ENCODE measurements around the gene NAT10.
"Not testable (repeated sequence)": the region's sequence is repeated elsewhere in the genome, so short reads cannot be mapped to it uniquely, and the experiment has no call there.

Gene NAT10

DNA sequence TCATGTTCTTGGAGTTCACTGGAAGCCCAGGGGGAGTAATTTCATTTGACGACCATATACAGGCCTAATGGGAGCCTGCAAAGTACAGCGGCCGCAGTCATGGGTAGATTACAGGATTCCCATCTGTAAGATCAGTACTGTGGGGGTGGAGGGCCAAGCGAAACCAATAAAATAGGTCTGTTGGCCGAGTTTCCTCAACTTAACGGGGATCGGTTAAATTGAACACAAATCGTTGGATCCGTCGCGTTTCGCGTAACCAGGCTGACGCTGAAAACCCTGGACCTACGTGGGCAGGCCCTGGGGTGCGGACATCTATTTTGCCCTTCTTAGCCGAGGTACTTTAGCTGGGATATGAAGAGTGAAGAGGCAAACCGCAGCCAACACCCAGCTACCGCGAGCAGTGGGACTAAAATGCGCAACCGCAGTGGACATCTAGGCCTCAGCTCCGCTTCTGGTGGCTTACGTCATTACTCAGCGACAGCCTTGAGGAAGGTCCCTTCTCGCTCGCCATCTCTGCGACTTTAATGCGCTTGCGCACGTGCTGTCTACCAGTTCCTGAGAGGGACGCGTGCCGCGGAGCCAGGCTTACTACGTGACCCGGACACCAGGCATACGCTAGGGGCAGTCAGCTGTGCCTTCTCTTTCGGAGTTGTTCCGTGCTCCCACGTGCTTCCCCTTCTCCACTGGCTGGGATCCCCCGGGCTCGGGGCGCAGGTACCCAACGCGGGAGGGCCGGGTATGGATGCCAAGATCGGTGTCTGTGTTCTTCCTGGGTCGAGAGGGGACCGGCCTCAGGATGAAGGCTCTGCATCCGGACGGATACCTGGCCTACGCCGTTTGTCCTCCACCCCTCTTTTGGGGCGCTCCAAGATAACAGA lies at the start of gene NAT10:
Gene NAT10, plus strand, starts transcription at position 551 of the 878 bp plus-strand sequence. CDS start 2,597 bp downstream, outside the sequence.
- peak; percentile 87 for DNase-seq

DNA sequence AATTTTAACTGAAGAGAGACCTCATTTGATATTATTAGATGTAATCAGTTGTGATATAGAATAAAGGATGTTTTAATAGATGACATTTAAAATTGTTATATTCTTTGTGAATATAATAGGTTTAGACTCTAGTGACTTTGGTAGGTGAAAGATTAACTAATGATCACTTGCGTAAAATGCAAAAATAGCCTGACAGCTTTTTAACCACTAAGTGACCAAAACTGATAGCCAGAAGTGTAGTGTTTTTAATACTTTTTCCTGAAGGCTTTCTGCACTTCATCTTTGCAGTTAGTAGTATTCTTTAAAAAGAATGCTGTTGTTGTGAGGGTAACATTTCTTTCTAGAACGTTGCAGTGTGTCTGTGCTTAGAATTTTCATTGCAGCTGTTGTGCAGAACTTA lies 48.8 kb upstream of the NAT10 start:
- DNase-seq = no peak

DNA sequence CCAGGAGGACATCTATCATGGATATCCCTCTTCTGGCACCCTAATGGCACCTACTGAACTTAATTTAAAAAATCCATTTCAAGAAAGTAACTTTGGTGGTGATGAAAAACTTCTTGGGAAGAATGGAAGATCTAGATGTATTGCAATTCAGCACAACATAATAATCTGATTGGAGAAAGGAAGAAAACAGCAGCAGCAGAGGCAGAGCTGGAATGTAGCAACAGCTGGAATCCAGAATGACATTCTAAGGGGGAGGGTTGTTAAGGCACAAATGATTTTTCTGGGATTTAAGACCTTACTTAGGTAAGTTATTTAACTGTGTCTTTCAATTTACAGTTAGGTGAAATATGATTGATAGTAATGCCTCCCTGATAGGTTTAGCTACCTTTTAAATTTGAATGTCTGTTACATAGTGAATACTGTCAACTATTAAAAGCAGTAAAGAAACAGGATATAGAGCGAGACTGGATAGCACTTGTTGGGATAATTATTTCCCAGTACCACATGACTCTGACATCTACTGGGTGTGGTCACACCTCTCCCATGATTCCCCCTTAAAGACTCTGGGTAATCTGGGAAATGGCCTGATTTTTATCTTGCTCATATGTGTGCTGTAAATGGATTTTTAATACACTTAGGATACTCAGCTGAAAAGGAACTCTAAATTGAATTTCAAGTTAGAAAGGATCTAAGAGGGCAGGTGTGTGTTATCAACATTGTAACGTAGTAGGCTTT lies 42.2 kb upstream of the NAT10 start:
- DNase-seq = no peak

DNA sequence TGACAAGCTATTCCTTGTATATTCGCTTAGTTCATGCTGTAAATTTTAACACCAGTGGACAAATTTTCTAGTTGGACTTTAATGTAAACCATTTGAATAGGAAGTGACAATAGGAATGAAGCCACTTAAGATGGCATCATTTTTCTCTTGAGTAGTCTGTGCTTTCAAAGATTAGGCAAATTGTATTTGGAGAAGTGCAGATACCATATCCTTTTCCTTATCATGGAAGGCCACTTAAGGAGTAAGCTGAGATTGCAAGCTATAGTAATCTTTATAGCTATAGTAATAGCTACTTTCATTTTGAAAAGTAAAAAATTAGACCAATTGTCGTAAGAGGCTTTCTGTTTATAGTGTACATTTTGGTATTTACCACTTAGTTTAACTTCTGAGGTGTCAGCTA lies 41.1 kb upstream of the NAT10 start:
- no peak for DNase-seq

DNA sequence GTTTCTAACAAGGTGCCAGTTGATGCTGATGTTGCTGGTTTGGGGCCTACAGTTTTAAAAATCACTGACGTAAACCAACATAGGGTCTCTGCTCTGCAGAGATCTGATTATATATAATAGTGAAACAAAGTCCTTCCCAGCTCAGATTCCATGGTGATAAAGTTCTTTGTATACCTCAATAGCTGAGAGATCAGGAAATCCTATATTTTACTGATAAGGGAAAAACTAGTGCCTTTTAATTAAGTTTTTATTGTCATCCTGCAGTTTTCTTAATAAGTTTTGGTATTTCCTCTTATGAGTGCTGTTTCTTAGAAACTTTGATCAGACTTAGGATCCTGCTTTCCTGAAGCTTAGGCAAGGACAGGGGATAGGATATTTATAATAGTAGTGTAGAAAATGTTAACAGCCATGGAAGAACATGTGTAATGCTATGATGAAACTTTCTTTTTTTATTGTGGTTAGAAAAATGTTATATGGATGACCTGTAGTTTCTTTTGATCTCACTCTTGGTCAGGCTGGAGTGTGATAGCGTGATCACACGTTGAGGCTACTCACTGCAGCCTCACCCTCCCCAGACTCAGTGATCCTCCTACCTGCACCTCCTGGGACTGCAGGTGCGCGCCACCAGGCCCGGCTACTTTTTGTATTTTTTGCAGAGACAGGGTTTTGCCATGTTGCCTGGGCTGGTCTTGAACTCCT lies 39.8 kb upstream of the NAT10 start:
- DNase-seq = no peak

DNA sequence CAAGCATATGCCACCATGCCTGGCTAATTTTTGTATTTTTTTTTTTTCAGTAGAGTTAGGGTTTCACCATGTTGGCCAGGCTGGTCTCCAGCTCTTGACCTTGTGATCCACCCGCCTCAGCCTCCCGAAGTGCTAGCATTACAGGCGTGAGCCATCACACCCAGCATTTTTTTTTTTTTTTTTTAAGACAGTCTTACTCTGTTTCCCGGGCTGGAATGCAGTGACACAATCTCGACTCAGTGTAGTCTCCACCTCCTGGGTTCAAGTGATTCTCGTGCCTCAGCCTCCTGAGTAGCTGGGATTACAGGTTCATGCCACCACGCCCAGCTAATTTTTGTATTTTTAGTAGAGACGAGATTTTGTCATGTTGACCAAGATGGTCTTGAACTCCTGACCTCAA lies 38.7 kb upstream of the NAT10 start:
- not testable (repeated sequence) for DNase-seq

DNA sequence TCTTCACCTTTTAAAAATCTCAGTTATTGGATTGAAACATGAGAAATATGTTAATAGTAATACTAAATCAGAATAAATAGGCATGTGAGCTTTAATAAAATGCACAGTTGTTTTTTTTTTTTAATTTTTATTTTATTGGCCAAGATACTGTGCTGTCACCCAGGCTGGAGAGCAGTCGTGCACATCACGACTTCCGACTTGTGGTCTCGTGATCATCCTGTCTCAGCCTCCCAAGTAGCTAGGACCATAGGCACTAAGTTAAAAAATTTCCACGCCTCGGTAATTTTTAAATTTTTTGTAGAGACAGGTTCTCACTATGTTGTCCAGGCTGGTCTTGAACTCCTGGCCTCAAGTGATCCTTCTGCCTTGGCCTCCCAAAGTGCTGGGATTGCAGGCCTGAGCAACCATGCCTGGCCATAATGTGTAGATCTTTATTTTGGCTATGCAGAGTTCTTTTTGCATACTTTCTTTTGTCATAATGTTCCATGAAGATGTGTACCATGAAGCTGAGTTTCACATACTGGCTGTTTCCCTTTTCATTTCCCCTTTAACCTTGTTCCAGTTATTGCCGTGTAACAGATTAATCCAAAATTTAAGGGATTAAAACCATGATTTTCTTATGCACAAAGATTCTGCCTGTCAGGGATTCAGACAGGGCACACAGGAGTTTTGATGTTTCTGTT lies 37.9 kb upstream of the NAT10 start:
- DNase-seq = no peak

DNA sequence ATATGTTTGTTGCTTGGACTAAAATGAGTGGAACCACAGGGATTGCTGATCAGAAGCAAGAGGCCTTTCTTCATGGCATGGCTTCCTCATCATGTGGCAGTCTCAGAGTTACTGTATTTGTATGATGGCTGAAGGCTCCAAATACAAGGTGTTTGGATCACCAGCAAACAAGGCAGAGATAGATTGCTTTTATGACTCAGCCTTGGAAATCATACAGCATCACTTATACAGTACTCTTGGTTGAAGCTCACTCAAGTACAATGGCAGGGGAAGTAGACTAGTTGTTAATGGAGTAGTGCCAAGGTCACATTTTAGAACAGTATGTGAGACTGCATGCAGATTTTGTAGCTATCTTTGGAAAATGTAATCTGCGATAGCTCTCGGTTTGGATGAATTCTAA lies 37.3 kb upstream of the NAT10 start:
- no peak for DNase-seq

DNA sequence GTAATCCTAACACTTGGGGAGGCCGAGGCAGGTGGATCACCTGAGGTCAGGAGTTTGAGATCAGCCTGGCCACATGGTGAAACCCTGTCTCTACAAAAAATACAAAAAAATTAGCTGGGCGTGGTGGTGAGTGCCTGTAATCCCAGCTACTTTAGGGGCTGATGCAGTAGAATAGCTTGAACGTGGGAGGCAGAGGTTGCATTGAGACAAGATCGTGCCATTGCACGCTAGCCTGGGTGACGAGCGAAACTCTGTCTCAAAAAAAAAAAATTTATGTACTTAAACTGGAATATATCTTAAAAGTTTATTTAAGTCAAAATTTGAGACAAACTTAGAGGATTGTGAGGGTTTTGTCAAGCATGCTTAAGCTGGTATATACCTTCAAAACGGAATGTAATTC lies 34.1 kb upstream of the NAT10 start:
- DNase-seq = not testable (repeated sequence)

DNA sequence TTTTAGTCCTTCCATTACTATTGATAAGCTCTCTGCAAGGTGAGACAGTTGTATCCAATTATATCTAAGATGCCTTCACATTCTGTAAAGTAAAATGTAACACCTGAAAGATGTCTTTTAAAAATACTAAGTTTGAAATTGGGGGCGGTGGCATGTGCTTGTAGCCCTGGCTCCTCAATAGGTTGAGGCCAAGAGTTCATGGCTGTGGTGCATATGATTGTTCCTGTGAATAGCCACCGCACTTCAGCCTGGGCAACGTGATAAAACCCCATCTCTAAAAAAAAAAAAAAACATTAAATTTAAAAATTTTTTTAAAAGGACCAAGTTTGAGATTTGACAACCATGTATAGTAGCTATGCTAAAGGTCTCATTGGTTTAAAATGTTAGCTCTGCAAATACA lies 33.4 kb upstream of the NAT10 start:
- DNase-seq = no peak

DNA sequence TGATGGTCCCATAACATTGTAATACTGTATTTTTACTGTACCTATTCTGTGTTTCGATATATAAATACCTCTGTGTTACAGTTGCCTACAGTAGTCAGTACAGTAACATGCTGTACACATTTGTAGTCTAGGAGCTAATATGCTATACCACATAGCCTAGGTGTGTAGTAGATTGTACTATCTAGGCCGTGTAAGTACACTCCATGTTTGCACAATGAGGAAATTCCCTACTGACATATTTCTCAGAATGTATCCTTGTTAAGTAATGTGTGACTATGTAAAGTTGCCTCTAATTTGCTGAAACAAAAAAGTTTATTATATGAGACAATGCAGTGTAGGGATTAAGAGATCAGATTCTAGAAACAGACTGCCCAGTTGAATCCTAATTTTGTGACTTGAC lies 32.6 kb upstream of the NAT10 start:
- no peak for DNase-seq

DNA sequence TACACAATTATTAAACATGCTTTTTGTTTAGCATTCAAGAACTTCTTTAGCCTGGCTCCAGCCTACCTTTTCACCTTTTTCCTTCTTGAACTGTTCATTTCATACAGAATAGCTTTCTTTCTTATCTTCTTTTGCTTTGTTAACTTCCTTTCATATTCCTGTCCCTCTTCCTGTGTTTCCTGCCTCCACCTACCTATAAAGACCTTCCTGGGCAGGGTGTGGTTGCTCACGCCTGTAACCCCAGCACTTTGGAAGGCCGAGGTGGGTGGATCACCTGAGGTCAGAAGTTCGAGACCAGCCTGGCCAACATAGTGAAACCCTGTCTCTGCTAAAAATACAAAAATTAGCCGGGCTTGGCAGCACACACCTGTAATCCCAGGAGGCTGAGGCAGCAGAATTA lies 31.0 kb upstream of the NAT10 start:
- DNase-seq = no peak

DNA sequence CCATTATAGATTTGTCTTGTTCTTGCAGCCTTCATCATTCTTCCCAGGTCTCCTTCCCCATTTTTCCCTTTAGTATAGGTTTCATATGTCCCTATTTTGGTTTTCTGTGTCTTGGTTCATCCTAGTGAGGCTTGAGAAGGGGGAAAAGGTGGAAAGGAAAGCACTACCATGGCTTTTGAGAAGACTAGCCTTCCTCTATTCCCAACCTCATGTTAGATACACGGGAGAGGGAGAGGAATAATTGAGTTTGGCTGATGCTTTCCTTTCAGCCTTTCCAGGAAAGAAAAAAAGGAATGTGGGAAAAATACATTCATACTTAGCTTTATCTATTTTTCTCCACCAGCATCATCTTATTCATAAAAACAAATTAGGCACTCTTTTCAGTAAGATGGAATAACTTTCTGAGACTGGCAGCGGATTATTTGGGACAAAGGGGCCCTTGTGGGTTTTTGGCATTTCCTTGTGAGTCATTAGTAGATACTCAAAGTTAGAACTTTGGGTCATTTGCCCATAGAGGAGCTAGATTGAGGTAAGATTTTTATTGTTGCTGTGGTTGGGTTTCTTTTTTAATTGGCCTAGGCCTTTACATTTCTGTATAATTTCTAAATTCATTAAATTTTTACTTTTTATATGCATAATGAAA lies 30.1 kb upstream of the NAT10 start:
- no peak for DNase-seq

DNA sequence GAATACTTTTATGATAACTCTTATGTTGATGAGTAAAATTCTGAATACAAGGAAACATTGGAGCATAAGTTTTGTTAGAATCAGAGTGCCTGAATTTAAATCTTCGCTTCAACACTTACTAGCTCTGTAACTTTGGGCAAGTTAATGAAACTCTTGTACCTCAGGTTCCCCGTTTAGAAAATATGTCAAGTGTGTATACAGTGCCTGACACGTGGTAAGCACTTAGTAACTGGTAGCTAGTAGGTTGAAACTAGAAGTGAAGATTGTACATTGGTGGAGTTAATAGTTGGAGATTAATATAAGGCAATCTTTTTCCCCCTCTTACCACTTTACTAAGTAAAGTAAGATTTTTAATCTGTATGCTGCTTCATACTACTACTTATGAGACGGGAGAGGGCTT lies 24.8 kb upstream of the NAT10 start:
- DNase-seq = no peak

DNA sequence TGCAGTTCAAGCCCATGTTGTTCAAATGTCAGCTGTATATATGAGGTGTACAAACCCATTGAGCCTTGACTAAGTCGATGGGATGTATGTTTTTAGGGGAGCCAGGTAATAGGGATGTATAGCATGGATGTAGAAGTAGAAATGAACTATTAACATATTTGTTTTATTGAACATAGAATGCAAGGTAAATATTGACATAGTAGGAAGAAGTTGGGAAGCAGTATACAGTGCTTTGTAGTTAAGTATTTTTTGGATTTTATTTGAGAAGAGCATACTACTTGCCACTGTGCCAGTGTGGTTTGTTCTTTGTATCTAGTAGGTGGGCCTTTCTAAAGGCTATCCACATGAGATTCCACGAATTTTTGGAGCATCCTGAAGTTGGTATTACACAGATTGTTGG lies 20.8 kb upstream of the NAT10 start:
- no peak for DNase-seq

DNA sequence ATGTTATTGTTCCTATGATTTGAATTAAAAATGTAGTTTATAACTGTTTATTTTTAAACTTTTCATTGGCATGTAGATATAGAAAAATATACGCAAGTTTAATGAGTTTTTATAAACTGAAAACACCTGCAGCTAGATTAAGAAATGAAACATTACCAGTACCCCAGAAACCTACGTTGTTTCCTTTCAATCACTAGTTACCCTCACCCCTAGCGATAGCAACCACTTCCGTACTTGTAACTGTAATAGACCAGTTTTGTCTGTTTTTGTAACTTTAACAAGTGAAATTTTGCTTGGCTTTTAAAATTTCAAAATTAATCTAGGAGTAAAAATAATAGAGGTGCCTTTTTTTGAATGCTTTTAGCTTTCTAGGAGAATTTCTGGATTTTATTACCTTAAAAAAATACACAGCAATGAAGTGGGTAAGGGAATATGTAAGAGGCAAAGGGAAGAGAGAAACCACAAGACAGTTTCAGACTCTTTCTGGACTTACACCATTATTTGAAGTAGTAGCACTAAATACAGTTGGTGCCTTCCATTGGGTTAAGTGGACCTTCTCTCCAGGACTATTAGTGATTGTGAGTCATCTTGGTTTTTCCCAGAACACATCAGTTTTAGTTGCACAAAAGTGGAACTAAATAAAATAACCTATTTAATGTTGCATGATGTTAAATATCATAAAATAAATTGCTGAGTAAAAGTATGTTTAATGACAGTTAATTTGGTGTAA lies 18.7 kb upstream of the NAT10 start:
- no peak for DNase-seq

DNA sequence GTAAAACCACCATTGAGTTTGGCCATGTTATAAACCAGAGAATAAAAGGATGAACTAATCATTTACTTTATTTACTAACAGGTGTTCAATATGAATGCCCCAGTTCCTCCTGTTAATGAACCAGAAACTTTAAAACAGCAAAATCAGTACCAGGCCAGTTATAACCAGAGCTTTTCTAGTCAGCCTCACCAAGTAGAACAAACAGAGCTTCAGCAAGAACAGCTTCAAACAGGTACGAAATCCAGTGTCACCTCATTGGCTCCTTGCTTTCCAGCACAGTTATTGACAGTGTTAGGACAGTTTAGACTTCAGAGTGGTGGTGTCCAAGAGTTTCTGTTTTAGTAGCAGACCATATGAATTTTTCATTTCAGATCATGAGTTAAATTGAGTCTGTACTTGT lies 13.6 kb upstream of the NAT10 start:
- DNase-seq = no peak

DNA sequence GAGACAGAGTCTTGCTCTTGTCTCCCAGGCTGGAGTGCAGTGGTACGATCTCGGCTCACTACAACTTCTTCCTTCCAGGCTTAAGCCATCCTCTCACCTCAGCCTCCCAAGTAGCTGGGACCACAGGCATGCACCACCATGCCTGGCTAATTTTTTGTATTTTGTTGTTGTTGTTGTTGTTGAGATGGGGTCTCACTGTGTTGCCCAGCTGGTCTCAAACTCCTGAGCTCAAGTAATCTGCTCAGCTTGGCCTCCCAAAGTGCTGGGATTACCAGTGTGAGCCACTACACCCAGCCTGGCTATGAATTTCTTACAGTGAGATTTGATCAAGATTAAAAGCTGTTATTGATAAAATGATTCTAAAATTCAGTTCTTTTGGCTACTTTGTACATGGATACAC lies 10.5 kb upstream of the NAT10 start:
- DNase-seq = not testable (repeated sequence)

DNA sequence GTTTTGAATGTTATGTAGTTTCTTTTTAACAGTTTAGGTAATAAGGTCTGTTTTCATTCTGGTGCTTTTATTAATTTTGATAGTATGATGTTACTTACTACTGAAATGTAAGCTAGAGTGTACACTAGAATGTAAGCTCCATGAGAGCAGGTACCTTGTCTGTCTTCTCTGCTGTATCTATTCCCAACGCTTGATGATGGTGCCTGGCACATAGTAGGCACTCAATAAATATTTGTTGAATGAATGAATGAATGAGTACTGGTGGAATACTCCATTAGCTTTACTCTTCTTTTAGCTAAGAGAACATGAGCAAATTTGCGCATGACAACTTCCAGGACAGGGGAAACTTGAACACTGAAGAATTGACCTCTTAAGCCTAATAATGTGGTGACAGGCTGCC lies 6.6 kb upstream of the NAT10 start:
- no peak for DNase-seq

DNA sequence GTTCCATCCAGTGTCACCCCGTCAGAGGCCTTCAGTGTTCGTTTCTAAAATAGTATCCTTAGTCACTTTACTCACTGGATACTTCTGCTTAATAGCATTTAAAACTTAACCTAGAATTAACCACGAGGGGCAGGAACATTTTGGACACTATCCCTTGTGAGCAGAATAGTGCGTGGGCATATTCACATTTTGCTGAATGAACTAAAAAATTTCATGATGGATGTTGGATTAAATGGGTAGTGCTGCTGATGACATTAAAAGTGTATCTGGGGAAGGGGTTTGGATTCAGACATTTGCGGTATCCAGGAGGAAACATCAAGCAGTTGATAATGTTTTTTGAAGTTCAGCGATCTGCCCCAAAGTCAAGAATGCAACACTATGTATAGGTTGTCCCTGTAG lies 750 bp upstream of the NAT10 start:
- DNase-seq = no peak

DNA sequence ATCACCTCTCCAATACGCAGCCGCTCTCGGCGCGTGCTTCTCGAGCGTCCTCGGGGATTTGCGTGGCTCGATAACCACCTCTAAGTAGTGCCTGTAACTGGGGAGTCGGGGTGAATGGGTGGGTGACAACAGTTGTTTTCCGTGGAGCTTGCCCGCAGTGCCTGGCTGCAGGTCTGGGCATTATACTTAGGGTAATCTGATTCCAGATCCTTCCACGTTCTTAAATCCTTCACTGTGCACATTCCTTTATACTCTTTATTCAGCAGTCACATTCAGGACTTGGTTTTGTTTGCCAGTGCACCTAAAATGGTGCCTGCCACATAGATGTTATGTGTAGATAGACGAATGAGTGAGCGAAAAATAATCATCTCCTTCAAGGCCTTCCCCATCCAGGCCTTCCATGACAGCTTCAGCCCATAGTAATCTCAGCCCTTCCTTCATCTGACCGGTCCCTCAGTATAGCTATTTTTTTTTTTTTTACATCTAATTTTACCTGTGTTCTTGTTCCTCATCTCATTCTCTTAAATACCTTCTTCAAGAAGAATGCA lies 602 bp downstream of the NAT10 start:
- no peak for DNase-seq
